GM23248 (cell line): Measurements from ENCODE around the gene PTPRD.

Source experiments
- EZH2 ChIP-seq: fragments of 200-600 bp; sonication (generic); IDR thresholded peaks from 2 replicates; pipeline ENCODE4 v1.6.1; 2018; ENCODE audit warnings: antibody characterized with exemption, mild to moderate bottlenecking; ENCODE audit not compliant: insufficient read depth, poor library complexity, severe bottlenecking
- EZH2phosphoT487 ChIP-seq: fragments of 200-600 bp; sonication (generic); IDR thresholded peaks from 2 replicates; pipeline ENCODE4 v1.6.1; 2018; ENCODE audit warnings: antibody characterized with exemption, moderate library complexity, mild to moderate bottlenecking, low read depth; ENCODE audit not compliant: insufficient read depth

- TF ChIP-seq EZH2 (no peak), EZH2phosphoT487 (no peak)
Observed at GRCh38 chr9:10525972-10526371, 86.8 kb downstream of the PTPRD start.
